Posterior vena cava (tissue), 2 donors: ENCODE data around the gene SLC17A4. TPM values are rescaled to one million over a fixed set of nuclear protein-coding genes. Genes with fewer than 3 reads are reported as not detected.
"Not testable (repeated sequence)": the region's sequence is repeated elsewhere in the genome, so short reads cannot be mapped to it uniquely, and the experiment has no call there.

Experiments used
- DNase-seq: peaks from one replicate; pipeline ENCODE4 v3.0.0-alpha.2; 2020; ENCODE audit warnings: low spot score
- intact Hi-C, 2 donors: fragments of 100-400 bp; cut with DNase I; formaldehyde crosslinking; loops; one replicate each; pipeline versions ENCODE4 v1.14.1 to v1.14.2; 2022 to 2023
- total RNA-seq, 2 donors: library from RNA; stranded (reverse); fragmentation: NEBNext Ultra II Directional; extraction: Animal tissue kit (Norgen Biotek cat#: 25700); gene quantifications; one replicate each; pipeline ENCODE4 v1.2.1, GENCODE V29; 2021
- donor health status: DM: yes; HTN: yes; CAD: no.
- donor health status: DM: yes; HTN: yes; CAD: no.

The SLC17A4 gene
- total RNA-seq, 2 donors from 2014 or later, result not detected

- intact Hi-C loops, result no loop called here
These were observed 6.5 kb upstream of the SLC17A4 start for GRCh38 chr6:25748049-25748448.

GRCh38 chr6:25748601-25749517 lies 5.7 kb upstream of the SLC17A4 start:
- DNase-seq, intact Hi-C loops: not testable (repeated sequence)

More at GRCh38 chr6:25748049-25748448, 6.5 kb upstream of the SLC17A4 start:
- no peak for DNase-seq

GRCh38 chr6:25749837-25750236 lies 4.7 kb upstream of the SLC17A4 start:
- no peak for DNase-seq
- intact Hi-C loops, result no loop called here

- intact Hi-C loops, result no loop called here
- DNase-seq, result no peak
These were observed 3.6 kb upstream of the SLC17A4 start for GRCh38 chr6:25750906-25751305.

- intact Hi-C loops, result no loop called here
- DNase-seq, result no peak
These were observed 1.5 kb upstream of the SLC17A4 start for GRCh38 chr6:25753079-25753478.

GRCh38 chr6:25755483-25755882 lies 941 bp downstream of the SLC17A4 start:
- no peak for DNase-seq
- intact Hi-C loops, result no loop called here

- intact Hi-C loops, result no loop called here
- no peak for DNase-seq
These were observed 2.1 kb downstream of the SLC17A4 start for GRCh38 chr6:25756382-25757363.

- intact Hi-C loops, result no loop called here
- no peak for DNase-seq
These were observed 3.5 kb downstream of the SLC17A4 start for GRCh38 chr6:25757936-25758642.

- no peak for DNase-seq
These were observed 10.1 kb downstream of the SLC17A4 start for GRCh38 chr6:25764611-25765010.

GRCh38 chr6:25768566-25768965 lies 14.0 kb downstream of the SLC17A4 start:
- intact Hi-C loops, result no loop called here
- DNase-seq, result no peak

More at GRCh38 chr6:25764611-25765010, 10.1 kb downstream of the SLC17A4 start:
- intact Hi-C loops, result no loop called here

- intact Hi-C loops, result no loop called here
- no peak for DNase-seq
These were observed 15.4 kb downstream of the SLC17A4 start for GRCh38 chr6:25769983-25770382.

GRCh38 chr6:25774120-25774715 lies 19.7 kb downstream of the SLC17A4 start:
- intact Hi-C loops, result no loop called here
- DNase-seq, result no peak

- intact Hi-C loops, result no loop called here
- DNase-seq, result no peak
These were observed 22.5 kb downstream of the SLC17A4 start for GRCh38 chr6:25777031-25777430.

- no peak for DNase-seq
- intact Hi-C loops, result no loop called here
These were observed 23.5 kb downstream of the SLC17A4 start for GRCh38 chr6:25777856-25778649.

GRCh38 chr6:25781134-25781533 lies 26.6 kb downstream of the SLC17A4 start:
- intact Hi-C loops, result no loop called here
- DNase-seq, result no peak

- intact Hi-C loops, result no loop called here
- DNase-seq, result no peak
These were observed 32.9 kb downstream of the SLC17A4 start for GRCh38 chr6:25787428-25787827.

- DNase-seq, result no peak
- intact Hi-C loops, result no loop called here
These were observed 33.9 kb downstream of the SLC17A4 start for GRCh38 chr6:25788305-25788922.

GRCh38 chr6:25789475-25789874 lies 34.9 kb downstream of the SLC17A4 start:
- no peak for DNase-seq
- intact Hi-C loops, result no loop called here
